GM19455 (cell line): ENCODE data around the gene MPPED2.

Source experiments
- ATAC-seq: cut with Tn5 transposase; IDR thresholded peaks from one replicate; pipeline ENCODE4 v1.9.1; 2021; ENCODE audit not compliant: unreplicated experiment

MPPED2 gene

DNA sequence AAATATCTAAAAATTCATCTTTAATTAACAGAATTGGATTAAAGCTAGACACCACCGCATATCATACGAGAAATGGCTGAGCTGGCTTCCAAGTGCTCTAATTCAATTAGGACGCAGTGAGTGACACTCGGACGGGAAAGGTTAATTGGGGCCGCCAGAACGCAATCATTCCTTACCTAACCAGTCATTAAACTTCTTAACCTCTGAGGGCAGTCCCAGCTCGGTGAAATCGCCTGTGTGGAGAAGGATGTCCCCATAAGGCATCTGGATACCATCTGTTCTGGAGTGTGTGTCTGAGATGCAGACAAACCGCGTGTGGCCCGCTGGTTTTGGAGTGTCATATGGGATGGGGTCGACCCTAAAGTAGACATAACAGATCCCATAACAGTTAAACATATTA, 50.3 kb downstream of the MPPED2 start:
- no peak for ATAC-seq

- ATAC-seq = no peak
These were observed 52.7 kb downstream of the MPPED2 start for GRCh38 chr11:30533445-30533947.

- no peak for ATAC-seq
These were observed 58.6 kb downstream of the MPPED2 start for GRCh38 chr11:30527566-30527965.

- ATAC-seq = no peak
These were observed 59.6 kb downstream of the MPPED2 start for GRCh38 chr11:30526558-30526957.

DNA sequence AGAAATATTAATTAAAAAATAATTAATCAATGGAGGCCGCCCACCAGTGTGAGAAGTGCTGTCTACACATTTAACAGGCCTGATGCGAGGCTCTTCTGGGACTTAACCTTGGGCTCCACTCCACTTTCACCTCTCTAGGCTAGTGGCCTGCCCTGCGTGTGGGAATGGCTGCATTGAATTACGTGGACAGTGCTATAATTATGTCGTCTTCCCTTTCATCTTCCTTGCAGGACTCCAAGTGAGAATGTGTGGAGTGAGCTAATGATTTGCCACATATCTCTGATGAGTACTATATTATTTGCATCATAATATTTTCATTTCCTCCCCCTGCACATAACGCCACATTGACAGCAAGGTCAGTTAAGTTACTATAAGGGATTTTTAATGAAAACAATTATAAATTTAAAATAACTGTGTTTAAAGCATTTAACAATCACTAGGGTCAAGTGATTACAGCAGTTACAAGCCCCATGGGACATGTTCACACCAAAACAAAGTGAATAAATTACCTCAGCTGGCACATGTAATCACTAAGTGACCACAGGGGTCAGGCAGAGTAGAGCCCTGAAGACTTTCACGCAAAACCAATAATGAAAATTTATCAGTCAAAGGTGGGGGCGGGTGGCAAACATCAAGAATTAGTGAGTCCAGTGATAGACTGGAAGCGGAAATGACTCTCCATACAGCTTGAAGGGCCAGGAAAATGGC, 63.5 kb downstream of the MPPED2 start:
- no peak for ATAC-seq

- ATAC-seq = no peak
These were observed 64.7 kb downstream of the MPPED2 start for GRCh38 chr11:30521297-30522071.

DNA sequence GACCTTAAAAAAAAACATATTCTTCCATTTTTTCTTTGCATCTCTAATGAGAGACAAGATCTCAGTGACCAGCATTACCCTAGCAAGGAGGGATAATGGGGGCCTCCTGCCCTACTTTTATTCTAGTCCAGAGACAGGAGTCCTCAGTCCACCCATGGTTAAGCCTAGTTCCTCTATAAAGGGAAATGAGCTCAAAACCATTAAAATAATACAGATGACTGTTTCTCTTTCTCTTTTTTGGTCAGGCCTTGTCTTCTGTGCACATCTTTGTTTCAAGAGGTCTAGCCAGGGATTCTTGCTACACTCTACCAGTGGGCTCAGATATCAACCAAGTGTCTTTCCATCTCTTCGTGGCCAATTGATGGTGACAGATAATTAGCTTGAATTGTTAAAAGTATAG, 73.1 kb downstream of the MPPED2 start:
- ATAC-seq = no peak

- no peak for ATAC-seq
These were observed 74.7 kb downstream of the MPPED2 start for GRCh38 chr11:30511408-30511807.

DNA sequence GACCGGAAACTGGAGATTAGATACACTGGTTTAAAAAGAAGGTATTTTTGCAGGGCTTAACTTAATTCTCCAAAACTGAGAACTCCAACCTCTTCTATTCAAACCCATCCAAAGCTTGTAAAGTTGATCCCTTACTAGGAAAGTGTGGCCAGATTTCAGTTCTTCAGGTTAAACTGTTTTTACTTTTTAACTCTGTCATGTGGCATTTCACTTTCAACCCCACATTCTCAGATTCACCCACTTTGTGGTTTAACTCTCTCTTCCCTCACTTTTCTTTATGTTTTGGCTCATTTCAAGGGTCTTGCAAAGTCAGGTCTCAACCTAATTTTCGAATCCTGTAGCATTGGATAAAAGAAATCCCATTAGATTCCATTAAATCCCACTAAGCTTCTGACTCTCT, 75.4 kb downstream of the MPPED2 start:
- ATAC-seq = no peak

DNA sequence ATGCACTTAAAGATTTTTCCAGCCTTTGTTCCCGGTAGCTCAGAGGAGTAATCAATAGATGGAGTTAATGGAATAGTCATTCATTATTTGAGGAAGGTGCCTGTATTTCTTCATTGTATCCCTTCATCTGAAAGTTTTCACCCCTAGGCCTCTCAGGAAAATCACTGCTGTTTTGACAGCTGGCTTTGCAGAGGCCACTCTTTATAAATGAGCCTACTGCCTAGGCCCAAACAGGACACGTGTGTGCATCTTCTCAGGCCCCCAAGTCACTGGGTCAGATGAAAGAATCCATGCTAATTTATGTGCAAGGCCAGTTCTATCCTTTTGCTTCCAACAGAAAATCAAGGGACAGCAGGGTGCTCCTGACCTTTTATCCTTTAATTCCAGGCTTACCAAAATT, 76.8 kb downstream of the MPPED2 start:
- ATAC-seq = no peak

- ATAC-seq = no peak
These were observed 77.6 kb downstream of the MPPED2 start for GRCh38 chr11:30508594-30508993.

GRCh38 chr11:30505603-30506002, 80.5 kb downstream of the MPPED2 start:
- ATAC-seq = no peak

GRCh38 chr11:30504468-30504867, 81.7 kb downstream of the MPPED2 start:
- ATAC-seq = no peak

- no peak for ATAC-seq
These were observed 83.0 kb downstream of the MPPED2 start for GRCh38 chr11:30503156-30503555.

- ATAC-seq = no peak
These were observed 83.8 kb downstream of the MPPED2 start for GRCh38 chr11:30502305-30502704.

DNA sequence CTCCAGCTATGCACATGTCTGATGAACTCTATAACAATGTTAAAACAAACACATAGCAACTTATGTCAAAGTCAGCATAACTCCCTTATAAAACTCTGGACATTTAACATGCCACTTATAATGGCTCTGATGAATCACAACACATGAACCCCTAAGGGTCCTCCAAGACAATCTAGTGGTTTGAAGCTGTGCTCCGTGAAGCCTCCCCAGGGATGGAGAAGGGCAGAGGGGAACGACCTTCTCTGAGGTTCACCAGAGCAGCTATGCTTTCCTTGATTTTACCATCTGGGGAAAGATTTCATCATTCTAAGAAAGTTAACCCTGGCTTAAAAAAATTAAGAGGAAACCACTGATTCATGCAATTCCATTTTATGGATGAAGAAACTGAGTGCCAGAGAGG, 84.4 kb downstream of the MPPED2 start:
- no peak for ATAC-seq

- no peak for ATAC-seq
These were observed 86.2 kb downstream of the MPPED2 start for GRCh38 chr11:30499940-30500339.

GRCh38 chr11:30497600-30497999, 88.6 kb downstream of the MPPED2 start:
- no peak for ATAC-seq

- ATAC-seq = no peak
These were observed 89.2 kb downstream of the MPPED2 start for GRCh38 chr11:30496935-30497334.

GRCh38 chr11:30495437-30495836, 90.7 kb downstream of the MPPED2 start:
- ATAC-seq = no peak

DNA sequence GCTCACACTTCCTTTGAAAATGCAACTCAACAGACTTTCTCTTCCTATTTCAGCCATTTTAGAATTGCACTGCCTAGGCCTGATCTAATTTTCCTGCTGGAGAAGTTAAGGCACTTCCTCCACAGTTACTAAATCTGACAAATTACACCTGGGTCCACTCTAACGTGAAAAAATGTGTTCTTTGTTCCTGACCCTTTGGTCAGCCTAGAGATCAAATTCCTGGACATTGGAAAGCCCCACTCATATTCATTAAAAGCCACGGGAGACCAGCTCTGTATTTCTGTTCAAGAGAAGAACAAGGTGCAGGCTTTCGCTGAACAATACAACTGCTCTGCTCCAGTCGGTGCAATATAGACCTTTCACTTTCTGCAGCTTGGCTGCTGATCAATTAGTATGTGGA, 96.6 kb downstream of the MPPED2 start:
- ATAC-seq = no peak

GRCh38 chr11:30489076-30489475, 97.1 kb downstream of the MPPED2 start:
- ATAC-seq = no peak
